Small intestine (tissue), 7 donors: Measurements from ENCODE around the gene LGALS1. TPM values are rescaled to one million over a fixed set of nuclear protein-coding genes. Genes with fewer than 3 reads are reported as not detected.

Experiments
- DNase-seq, 2 donors: peaks; one replicate each; pipeline versions ENCODE4 v3.0.0 to v3.0.0-alpha.2; 2013
- FAIRE-seq: peaks from 2 replicates; lab custom pipeline; 2012; peaks lifted over from hg19 to GRCh38; lab: Jason Lieb, UNC
- H3K27ac ChIP-seq, 3 donors: one replicate each; pipeline ENCODE4 v1.5.1; 2013; ENCODE audit warnings: low read length in 2 of 3, mild to moderate bottlenecking in 2 of 3, control low read depth in 1 of 3, inconsistent platforms in 1 of 3, low read depth in 1 of 3, moderate library complexity in 1 of 3
- H3K27me3 ChIP-seq, 3 donors: one replicate each; pipeline ENCODE4 v1.6.1; 2013; ENCODE audit warnings: low read length in 3 of 3, inconsistent platforms in 1 of 3; ENCODE audit not compliant: control insufficient read depth in 3 of 3, insufficient read depth in 3 of 3
- H3K36me3 ChIP-seq, 3 donors: one replicate each; pipeline ENCODE4 v1.6.1; 2013; ENCODE audit warnings: low read length in 3 of 3, inconsistent platforms in 1 of 3, low read depth in 1 of 3, mild to moderate bottlenecking in 1 of 3, moderate library complexity in 1 of 3; ENCODE audit not compliant: control insufficient read depth in 3 of 3, insufficient read depth in 2 of 3
- H3K4me1 ChIP-seq, 3 donors: one replicate each; pipeline ENCODE4 v1.6.1; 2013; ENCODE audit warnings: low read length in 2 of 3, inconsistent platforms in 1 of 3, low read depth in 1 of 3, mild to moderate bottlenecking in 1 of 3, moderate library complexity in 1 of 3; ENCODE audit not compliant: control insufficient read depth in 3 of 3, insufficient read depth in 2 of 3
- H3K4me3 ChIP-seq, 3 donors: one replicate each; pipeline ENCODE4 v1.5.1; 2013; ENCODE audit warnings: low read length in 3 of 3, control low read depth in 1 of 3, inconsistent platforms in 1 of 3, low read depth in 1 of 3, mild to moderate bottlenecking in 1 of 3, moderate library complexity in 1 of 3
- H3K9me3 ChIP-seq, 2 donors: one replicate each; pipeline ENCODE4 v1.6.1; 2013; ENCODE audit warnings: low read depth in 1 of 2, low read length in 1 of 2; ENCODE audit not compliant: control insufficient read depth in 2 of 2, insufficient read depth in 1 of 2
- WGBS, 3 donors: extraction: QIAGEN DNeasy Blood & Tissue Kit; methylation state at CpG; one replicate each; pipeline ENCODE4 v1.1.7; 2013; 5-methylcytosine and 5-hydroxymethylcytosine counted together
- polyA plus RNA-seq, 4 donors: library from polyadenylated mRNA; stranded (reverse) in 3 of 4; unstranded in 1 of 4; fragments of 200-250 nt in 3 of 4; fragments of 120-200 nt in 1 of 4; gene quantifications; one replicate each; pipeline versions ENCODE4 v1.2.1 to v1.2.3, GENCODE V29; 2013
- donor health status: healthy with polysubstance abuse.
- donor health status: control.
- donor health status: control.
- donor health status: Bipolar disorder and iron deficiency.
- donor health status: healthy.

The LGALS1 gene
- polyA plus RNA-seq, 4 donors: 36.9 to 396 (median 243) TPM

DNA sequence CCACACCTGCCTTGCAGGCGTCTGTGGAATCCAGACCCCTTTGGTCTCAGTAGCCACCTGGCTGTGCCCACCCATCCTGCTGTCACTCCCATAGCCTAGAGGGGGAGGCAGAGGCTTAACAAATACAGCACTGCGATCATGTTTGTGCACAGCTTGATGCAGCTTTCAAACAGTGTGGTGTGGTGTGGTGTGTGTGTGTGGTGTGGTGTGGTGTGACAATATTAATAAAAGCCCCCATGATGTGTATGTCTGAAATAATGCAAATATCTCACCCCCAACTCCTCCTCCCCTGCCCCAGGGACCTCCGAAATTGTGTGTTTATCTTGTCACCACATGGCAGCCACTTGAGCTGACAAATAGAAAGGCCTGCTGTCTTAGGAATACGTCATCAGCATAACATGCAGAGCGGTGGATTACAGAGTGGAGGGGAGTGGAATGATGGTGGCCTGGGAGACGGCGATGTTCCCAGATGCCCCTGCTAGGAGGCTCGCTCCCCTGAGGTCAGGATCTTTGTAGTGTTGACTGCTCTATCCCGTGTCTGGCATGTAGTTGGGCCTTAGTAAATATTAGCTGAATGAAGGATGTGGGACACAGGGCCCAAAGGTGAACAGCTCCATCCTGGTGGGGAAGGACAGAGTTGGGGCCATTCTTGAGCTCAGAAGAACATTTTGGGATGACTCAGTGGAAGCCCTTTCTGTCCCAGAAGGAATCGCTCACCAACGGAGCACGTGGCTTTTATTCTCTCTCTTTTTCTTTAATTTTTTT is 14.1 kb upstream of the LGALS1 start:
- H3K27me3 ChIP-seq: no peaks in the 10 kb centered on the region
- DNase-seq (peak in 1 of 2 donors; percentile 64), FAIRE-seq (no peak)
- peak overlapping the region in 1 of 3 donors; percentile 97 for H3K4me3 ChIP-seq
- 29 to 43% (median 35%) methylated on average over 12 of the region's 12 CpGs for WGBS, 3 donors
- H3K4me1 ChIP-seq: peaks cover 2 to 26% (median 7%) of the 10 kb centered on the region in 3 donors
- H3K9me3 ChIP-seq: no peaks in the 10 kb centered on the region
- H3K27ac ChIP-seq: peak overlapping the region; percentile 12 to 79 (median 77)
- peaks cover 0 to 61% (median 5%) of the 10 kb centered on the region in 3 donors for H3K36me3 ChIP-seq

DNA sequence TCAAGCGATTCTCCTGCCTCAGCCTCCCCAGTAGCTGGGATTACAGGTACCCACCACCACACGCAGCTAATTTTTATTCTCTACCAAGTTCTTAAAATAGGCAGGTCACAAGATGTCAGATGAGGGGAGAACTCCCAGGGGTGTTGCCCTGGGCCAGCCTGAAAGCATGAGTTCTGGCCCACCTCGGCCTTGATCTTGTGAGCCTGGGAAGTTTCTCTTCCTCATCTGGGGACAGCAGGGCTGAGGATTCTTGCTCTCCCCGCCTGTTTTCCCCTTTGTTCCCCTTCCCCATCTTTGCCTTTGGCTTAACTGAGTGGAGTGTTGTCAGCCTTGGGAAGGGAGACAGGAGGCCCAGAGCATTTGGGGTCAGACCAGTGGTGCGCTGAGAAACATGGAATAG is 13.4 kb upstream of the LGALS1 start:
- no peak for FAIRE-seq
- peaks cover 0 to 64% (median 6%) of the 10 kb centered on the region in 3 donors for H3K36me3 ChIP-seq
- 73 to 82% (median 78%) methylated on average over 5 of the region's 5 CpGs for WGBS, 3 donors
- peak overlapping the region in 2 of 3 donors; percentile 73 to 77 for H3K27ac ChIP-seq
- H3K4me1 ChIP-seq: peaks cover 2 to 26% (median 7%) of the 10 kb centered on the region in 3 donors
- H3K4me3 ChIP-seq: no peak overlapping the region
- no peaks in the 10 kb centered on the region for H3K9me3 ChIP-seq
- DNase-seq: no peak
- H3K27me3 ChIP-seq: no peaks in the 10 kb centered on the region

DNA sequence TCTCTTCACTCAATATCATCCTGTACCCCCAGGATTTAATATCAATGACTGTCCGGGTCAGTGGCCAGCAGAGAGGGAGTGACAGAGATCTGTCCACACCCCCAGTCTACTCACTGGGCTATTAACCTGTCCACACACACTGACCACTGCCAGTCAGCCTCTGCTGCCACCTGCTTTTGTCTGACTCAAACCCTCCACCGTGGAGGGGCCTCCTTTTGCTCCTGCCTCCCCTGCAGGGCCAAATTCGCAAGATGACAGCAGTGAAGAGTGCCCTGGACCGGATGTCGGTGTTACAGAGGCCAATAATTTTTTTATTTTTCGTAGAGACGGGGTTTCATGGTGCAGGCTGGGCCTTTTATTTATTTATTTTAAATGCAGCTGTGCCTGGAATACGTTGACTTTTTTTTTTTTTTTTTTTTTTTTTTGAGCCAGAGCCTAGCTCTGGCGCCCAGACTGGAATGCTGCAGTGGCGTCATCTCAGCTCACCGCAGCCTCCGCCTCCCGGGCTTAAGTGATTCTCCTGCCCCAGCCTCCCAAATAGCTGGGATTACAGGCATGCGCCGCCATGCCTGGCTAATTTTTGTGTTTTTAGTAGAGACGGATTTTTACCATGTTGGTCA is 11.8 kb upstream of the LGALS1 start:
- no peaks in the 10 kb centered on the region for H3K9me3 ChIP-seq
- H3K4me3 ChIP-seq: no peak overlapping the region
- peak overlapping the region in 1 of 3 donors; percentile 66 for H3K27ac ChIP-seq
- H3K27me3 ChIP-seq: no peaks in the 10 kb centered on the region
- no peak for DNase-seq
- H3K4me1 ChIP-seq: peaks cover 2 to 17% (median 5%) of the 10 kb centered on the region in 3 donors
- peaks cover 0 to 72% (median 6%) of the 10 kb centered on the region in 3 donors for H3K36me3 ChIP-seq
- no peak for FAIRE-seq
- 66 to 76% (median 72%) methylated on average over 16 of the region's 16 CpGs for WGBS, 3 donors

DNA sequence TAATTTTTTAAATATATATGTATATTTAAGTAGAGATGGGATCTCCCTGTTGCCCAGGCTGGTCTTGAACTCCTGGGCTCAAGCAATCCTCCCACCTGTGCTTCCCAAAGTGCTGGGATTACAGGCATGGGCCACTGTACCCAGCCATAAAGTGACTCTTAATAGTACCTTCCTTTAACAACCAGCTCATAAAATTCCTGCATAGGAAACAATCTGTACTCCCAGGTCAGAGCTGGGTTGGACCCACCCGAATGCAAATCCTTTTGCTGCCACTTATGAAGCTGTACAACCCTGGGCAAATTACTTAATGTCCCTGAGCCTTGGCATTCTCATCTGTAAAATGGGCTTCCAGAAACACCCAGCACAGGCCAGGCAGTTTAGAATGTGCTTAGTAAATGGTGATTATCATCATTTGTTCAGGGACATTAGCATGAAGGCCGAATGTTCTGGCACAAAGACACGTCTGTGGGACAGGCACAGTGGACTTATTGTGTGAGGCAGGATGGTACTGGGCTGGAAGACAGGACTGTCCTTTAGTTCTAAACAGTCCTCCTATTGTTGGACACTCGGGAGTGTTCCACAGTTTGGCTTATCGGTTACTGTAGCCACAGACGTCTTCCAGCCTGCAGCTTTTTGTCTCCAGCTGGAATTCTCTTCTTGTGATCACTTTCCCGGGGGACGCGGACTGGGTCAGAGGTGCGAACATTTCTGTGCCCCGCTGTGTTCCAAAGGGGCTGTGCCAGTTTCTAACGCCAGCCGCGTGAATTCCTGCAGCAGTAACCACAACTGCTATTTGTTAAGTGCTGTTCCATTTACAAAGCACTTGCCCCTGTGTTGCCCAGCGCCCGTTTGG is 11.0 kb upstream of the LGALS1 start:
- H3K27ac ChIP-seq: no peak overlapping the region
- H3K27me3 ChIP-seq: no peaks in the 10 kb centered on the region
- H3K36me3 ChIP-seq: peaks cover 0 to 74% (median 6%) of the 10 kb centered on the region in 3 donors
- peaks cover 2 to 17% (median 5%) of the 10 kb centered on the region in 3 donors for H3K4me1 ChIP-seq
- peak in 1 of 2 donors; percentile 42 for DNase-seq
- 57 to 75% (median 71%) methylated on average over 16 of the region's 16 CpGs for WGBS, 3 donors
- FAIRE-seq: no peak
- no peaks in the 10 kb centered on the region for H3K9me3 ChIP-seq
- no peak overlapping the region for H3K4me3 ChIP-seq

DNA sequence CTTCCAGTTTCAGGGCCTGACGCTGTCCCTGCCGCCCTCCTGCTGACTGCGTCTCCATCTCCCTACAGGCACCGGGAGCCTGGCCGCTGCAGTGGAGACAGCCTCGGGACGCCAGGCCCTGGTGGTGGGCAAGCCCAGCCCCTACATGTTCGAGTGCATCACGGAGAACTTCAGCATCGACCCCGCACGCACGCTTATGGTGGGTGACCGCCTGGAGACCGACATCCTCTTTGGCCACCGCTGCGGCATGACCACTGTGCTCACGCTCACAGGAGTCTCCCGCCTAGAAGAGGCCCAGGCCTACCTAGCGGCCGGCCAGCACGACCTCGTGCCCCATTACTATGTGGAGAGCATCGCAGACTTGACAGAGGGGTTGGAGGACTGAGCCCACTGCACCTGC is 9.9 kb upstream of the LGALS1 start:
- Histone ChIP-seq H3K4me1 (peaks cover 2 to 8% (median 5%) of the 10 kb centered on the region in 3 donors), H3K27me3 (no peaks in the 10 kb centered on the region), H3K36me3 (peaks cover 0 to 68% (median 6%) of the 10 kb centered on the region in 3 donors), H3K4me3 (no peak overlapping the region), H3K27ac (no peak overlapping the region), H3K9me3 (no peaks in the 10 kb centered on the region)
- FAIRE-seq (no peak), DNase-seq (no peak)
- WGBS, 3 donors: 91 to 95% (median 95%) methylated on average over 24 of the region's 24 CpGs

DNA sequence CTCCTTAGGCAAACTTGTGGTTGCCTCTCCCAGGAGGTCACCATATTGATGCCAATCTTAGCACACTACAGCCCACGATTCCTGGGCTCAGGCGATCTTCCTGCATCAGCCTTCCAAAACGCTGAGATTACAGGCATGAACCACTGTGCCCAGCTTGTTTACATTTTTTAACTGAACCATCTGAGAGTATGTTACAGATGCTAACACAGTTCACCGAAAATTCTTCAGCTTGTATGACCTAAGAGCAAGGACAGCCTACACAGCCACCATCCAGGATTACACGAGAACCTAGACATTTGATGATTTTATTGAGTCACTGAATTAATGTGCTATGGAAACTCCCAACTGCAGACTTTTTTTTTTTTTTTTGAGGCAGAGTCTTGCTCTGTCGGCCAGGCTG is 5.8 kb upstream of the LGALS1 start:
- WGBS, 3 donors: 65 to 72% (median 72%) methylated on average over 6 of the region's 6 CpGs
- no peak overlapping the region for H3K27ac ChIP-seq
- no peak overlapping the region for H3K4me3 ChIP-seq
- no peaks in the 10 kb centered on the region for H3K9me3 ChIP-seq
- peaks cover 0 to 36% (median 5%) of the 10 kb centered on the region in 3 donors for H3K36me3 ChIP-seq
- peaks cover 0 to 3% (median 0%) of the 10 kb centered on the region in 3 donors for H3K4me1 ChIP-seq
- DNase-seq: no peak
- no peaks in the 10 kb centered on the region for H3K27me3 ChIP-seq
- FAIRE-seq: no peak

DNA sequence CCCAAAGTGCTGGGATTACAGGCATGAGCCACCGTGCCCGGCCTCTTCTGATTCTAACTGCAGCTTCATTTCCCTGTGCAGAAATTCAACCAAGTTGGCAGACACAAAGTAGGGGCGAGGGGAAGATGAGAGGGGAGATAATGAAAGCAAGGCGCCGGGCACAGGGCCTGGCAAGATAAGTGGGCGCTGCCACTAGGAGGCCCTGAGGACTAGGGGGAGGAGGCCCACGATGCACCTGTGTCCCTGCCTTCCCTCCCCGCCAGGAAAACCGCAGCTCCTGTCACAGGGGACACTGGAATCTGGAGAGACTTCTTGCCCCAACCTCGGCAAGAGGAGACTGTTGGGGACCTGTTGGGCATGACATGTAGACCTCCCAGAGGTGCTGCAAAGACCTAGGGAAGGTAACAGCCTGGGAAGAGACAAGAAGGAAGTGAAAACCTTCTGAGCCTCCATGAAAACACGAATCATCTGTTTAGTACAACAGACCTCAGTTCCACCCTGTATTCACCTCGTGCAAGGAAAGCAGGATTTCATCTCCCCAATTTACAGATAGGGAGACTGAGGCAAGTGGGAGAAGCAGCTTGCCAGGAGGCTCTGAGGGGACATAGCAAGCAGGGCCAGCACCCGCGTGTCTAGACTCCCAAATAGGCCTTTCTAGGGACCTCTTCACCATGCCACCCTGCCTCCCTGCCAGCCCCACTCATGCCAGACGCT is 3.1 kb upstream of the LGALS1 start:
- 29 to 60% (median 48%) methylated on average over 15 of the region's 15 CpGs for WGBS, 3 donors
- Histone ChIP-seq H3K4me1 (peaks cover 0 to 16% (median 0%) of the 10 kb centered on the region in 3 donors), H3K27me3 (no peaks in the 10 kb centered on the region), H3K27ac (peak overlapping the region in 1 of 3 donors; percentile 26), H3K36me3 (peaks cover 0 to 8% (median 0%) of the 10 kb centered on the region in 3 donors), H3K4me3 (no peak overlapping the region), H3K9me3 (no peaks in the 10 kb centered on the region)
- no peak for DNase-seq
- no peak for FAIRE-seq
